PFSK-1 (cell line): ENCODE measurements around the gene CASTOR1.

Source experiments
- POLR2AphosphoS5 ChIP-seq: IDR thresholded peaks from 2 replicates; pipeline ENCODE4 v1.6.1; 2012; ENCODE audit warnings: low read depth, mild to moderate bottlenecking, control low read depth, low read length, moderate library complexity
- TAF1 ChIP-seq: IDR thresholded peaks from 2 replicates; pipeline ENCODE4 v1.6.1; 2012; ENCODE audit warnings: low read length, control low read depth, borderline replicate concordance; ENCODE audit not compliant: insufficient read depth
- TF ChIP-seq, protein P1 (sequence below), 2 experiments: IDR thresholded peaks; 2 replicates each; pipeline versions ENCODE4 v1.6.1 to v1.8.0; 2011 to 2012; ENCODE audit warnings: low read depth in 2 of 2, low read length in 2 of 2, control low read depth in 1 of 2, inconsistent platforms in 1 of 2, mild to moderate bottlenecking in 1 of 2, moderate library complexity in 1 of 2; ENCODE audit not compliant: insufficient read depth in 1 of 2

DNA sequence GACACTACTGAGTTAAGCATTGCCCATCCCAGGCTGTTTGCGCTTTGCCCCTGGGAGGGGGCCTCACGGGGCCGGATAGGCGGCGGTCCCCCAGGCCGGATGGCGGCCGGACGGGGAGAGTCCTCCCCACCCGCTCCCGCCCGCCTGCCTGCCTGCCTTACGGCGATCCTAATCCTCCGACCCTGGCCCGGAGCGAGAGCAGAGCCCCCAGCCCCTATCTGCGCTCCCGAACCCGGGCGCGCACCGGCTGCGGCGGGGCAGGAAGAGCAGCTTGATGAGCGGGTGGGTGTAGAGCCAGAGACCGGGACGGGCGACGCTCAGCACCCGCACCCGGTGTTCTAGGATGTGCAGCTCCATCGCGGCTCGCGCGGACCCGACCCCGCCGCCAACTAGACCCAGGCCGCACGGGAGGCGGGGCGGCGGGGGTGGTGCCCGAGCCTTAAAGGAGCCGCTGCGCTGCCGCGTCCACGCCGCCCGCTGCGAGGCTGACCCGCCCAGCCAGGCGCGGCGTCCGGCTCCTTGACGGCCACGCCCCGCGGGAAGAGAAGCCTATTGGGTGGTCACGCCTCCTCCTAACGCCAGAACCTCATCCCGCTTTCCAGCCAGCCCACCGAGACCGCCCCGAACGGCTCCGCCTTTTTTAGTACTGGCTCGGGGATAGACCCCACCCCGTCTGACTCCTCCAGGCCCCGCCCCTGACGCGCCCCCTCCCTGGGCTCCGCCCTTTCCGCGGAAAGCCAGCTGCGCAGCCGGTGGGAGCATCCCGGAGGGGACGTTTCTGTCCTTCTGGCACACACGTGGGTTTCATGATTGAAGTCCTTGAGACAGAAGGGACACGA is at the start of gene CASTOR1:
- no peak for TF ChIP-seq POLR2AphosphoS5
- TF ChIP-seq, protein P1, sequence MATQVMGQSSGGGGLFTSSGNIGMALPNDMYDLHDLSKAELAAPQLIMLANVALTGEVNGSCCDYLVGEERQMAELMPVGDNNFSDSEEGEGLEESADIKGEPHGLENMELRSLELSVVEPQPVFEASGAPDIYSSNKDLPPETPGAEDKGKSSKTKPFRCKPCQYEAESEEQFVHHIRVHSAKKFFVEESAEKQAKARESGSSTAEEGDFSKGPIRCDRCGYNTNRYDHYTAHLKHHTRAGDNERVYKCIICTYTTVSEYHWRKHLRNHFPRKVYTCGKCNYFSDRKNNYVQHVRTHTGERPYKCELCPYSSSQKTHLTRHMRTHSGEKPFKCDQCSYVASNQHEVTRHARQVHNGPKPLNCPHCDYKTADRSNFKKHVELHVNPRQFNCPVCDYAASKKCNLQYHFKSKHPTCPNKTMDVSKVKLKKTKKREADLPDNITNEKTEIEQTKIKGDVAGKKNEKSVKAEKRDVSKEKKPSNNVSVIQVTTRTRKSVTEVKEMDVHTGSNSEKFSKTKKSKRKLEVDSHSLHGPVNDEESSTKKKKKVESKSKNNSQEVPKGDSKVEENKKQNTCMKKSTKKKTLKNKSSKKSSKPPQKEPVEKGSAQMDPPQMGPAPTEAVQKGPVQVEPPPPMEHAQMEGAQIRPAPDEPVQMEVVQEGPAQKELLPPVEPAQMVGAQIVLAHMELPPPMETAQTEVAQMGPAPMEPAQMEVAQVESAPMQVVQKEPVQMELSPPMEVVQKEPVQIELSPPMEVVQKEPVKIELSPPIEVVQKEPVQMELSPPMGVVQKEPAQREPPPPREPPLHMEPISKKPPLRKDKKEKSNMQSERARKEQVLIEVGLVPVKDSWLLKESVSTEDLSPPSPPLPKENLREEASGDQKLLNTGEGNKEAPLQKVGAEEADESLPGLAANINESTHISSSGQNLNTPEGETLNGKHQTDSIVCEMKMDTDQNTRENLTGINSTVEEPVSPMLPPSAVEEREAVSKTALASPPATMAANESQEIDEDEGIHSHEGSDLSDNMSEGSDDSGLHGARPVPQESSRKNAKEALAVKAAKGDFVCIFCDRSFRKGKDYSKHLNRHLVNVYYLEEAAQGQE (IDR thresholded peaks at IDR 0.05; ENCODE audit: insufficient read depth in 1 of 2, low read depth in 2 of 2, low read length in 2 of 2), result no peak
- TF ChIP-seq TAF1, result no peak
